Spleen (tissue), 7 donors: Measurements from ENCODE around the gene PRKCE.

Source experiments
- CTCF ChIP-seq, 11 experiments: fragments of 200-600 bp in 7 of 11; fragments of 450-650 bp in 4 of 11; sonication (generic) in 4 of 11; IDR thresholded peaks in 8 of 11; conservative IDR thresholded peaks in 3 of 11; 1 replicate in 7 of 11; 2 replicates in 4 of 11; pipeline versions ENCODE4 v1.4.0 to v1.8.0; 2016 to 2021; ENCODE audit warnings: antibody characterized with exemption in 11 of 11, inconsistent platforms in 4 of 11, mild to moderate bottlenecking in 1 of 11
- POLR2AphosphoS5 ChIP-seq, 3 donors: sonication (generic); formaldehyde crosslinking; IDR thresholded peaks; one replicate each; pipeline ENCODE4 v1.5.1; 2017; ENCODE audit warnings: antibody characterized with exemption in 3 of 3
- donor health status: DM: no; HTN: no; CAD: no; lungs with moderate emphysema.
- donor health status: DM: no; HTN: no; CAD: no.
- donor health status: DM: no; HTN: no; CAD: no.

- no peak for TF ChIP-seq CTCF (IDR thresholded peaks at IDR 0.05 in 8 of 11, conservative IDR thresholded peaks at IDR 0.05 in 3 of 11)
- TF ChIP-seq POLR2AphosphoS5 (IDR thresholded peaks at IDR 0.05): no peak
These were observed 28.4 kb upstream of the PRKCE start for GRCh38 chr2:45623098-45623497.
